Measurements from ENCODE around the gene RAD9A. TPM values are rescaled to one million over a fixed set of nuclear protein-coding genes. Genes with fewer than 3 reads are reported as not detected.
A peak's percentile ranks its signal among the peaks of the same experiment; 100 is the strongest.

Gene RAD9A
- total and polyA plus RNA-seq, 4 donors, result 14.1 to 35.9 (median 21.2) TPM

- Histone ChIP-seq H3K9ac (ENCODE audit: insufficient read depth in 1 of 2, low read length in 2 of 2) (peak within 1 kb of the TSS; percentile 2 to 38), H3K36me3 (ENCODE audit: control insufficient read depth in 4 of 4, insufficient read depth in 4 of 4, low read length in 4 of 4) (no peaks in the 10 kb centered on the region), H3K27me3 (ENCODE audit: control insufficient read depth in 3 of 3, insufficient read depth in 3 of 3, low read length in 2 of 3) (peaks cover 0 to 7% (median 0%) of the 10 kb centered on the region in 3 donors), H3K4me3 (peak within 1 kb of the TSS; percentile 56), H3K4me1 (ENCODE audit: control insufficient read depth in 5 of 5, insufficient read depth in 5 of 5, low read length in 5 of 5) (peaks cover 5 to 56% (median 24%) of the 10 kb centered on the region in 5 donors), H3K9me3 (ENCODE audit: control insufficient read depth in 4 of 4, insufficient read depth in 3 of 4, low read length in 3 of 4) (no peaks in the 10 kb centered on the region), H3K27ac (ENCODE audit: low read depth in 1 of 2, low read length in 1 of 2) (peak within 1 kb of the TSS; percentile 93 to 98)
- no peak for TF ChIP-seq CTCF (IDR thresholded peaks at IDR 0.05; ENCODE audit: control extremely low read depth, extremely low read depth)
- WGBS, 2 donors, result 0 to 1% methylated on average over 43 to 72 of the region's 76 CpGs
- peak; percentile 31 for ATAC-seq (ENCODE audit: insufficient read depth, low FRiP score)
- DNase-seq, result peak; percentile 87 to 93 (median 87)
Measured at GRCh38 chr11:67372993-67373647, 18.7 kb upstream of the RAD9A start, which contains the start of gene CLCF1. TSS of gene CLCF1 (minus strand) at chr11:67373598. CDS start at chr11:67373539, 59 bp downstream.

- peaks cover 0 to 7% (median 0%) of the 10 kb centered on the region in 3 donors for H3K27me3 ChIP-seq (ENCODE audit: control insufficient read depth in 3 of 3, insufficient read depth in 3 of 3, low read length in 2 of 3)
- ATAC-seq (ENCODE audit: insufficient read depth, low FRiP score) (peak; percentile 68), DNase-seq (peak; percentile 74 to 81 (median 77))
- peak overlapping the region in 1 of 2 donors; percentile 38 for H3K9ac ChIP-seq (ENCODE audit: insufficient read depth in 1 of 2, low read length in 2 of 2)
- H3K9me3 ChIP-seq (ENCODE audit: control insufficient read depth in 4 of 4, insufficient read depth in 3 of 4, low read length in 3 of 4), result no peaks in the 10 kb centered on the region
- H3K36me3 ChIP-seq (ENCODE audit: control insufficient read depth in 4 of 4, insufficient read depth in 4 of 4, low read length in 4 of 4), result no peaks in the 10 kb centered on the region
- H3K4me1 ChIP-seq (ENCODE audit: control insufficient read depth in 5 of 5, insufficient read depth in 5 of 5, low read length in 5 of 5), result peaks cover 5 to 48% (median 21%) of the 10 kb centered on the region in 5 donors
- peak; percentile 39 for TF ChIP-seq CTCF (IDR thresholded peaks at IDR 0.05; ENCODE audit: control extremely low read depth, extremely low read depth)
- H3K27ac ChIP-seq (ENCODE audit: low read depth in 1 of 2, low read length in 1 of 2), result peak overlapping the region; percentile 93 to 98
- WGBS, 2 donors, result 2 to 6% methylated on average over 34 to 40 of the region's 40 CpGs
- peak overlapping the region; percentile 56 for H3K4me3 ChIP-seq
Measured at GRCh38 chr11:67373648-67374570, 17.9 kb upstream of the RAD9A start.

GRCh38 chr11:67374571-67375281 is 17.1 kb upstream of the RAD9A start:
- no peak for ATAC-seq (ENCODE audit: insufficient read depth, low FRiP score)
- TF ChIP-seq CTCF (IDR thresholded peaks at IDR 0.05; ENCODE audit: control extremely low read depth, extremely low read depth), result no peak
- Histone ChIP-seq H3K27me3 (ENCODE audit: control insufficient read depth in 3 of 3, insufficient read depth in 3 of 3, low read length in 2 of 3) (peaks cover 0 to 7% (median 0%) of the 10 kb centered on the region in 3 donors), H3K4me1 (ENCODE audit: control insufficient read depth in 5 of 5, insufficient read depth in 5 of 5, low read length in 5 of 5) (peaks cover 5 to 40% (median 21%) of the 10 kb centered on the region in 5 donors), H3K27ac (ENCODE audit: low read depth in 1 of 2, low read length in 1 of 2) (peak overlapping the region; percentile 80 to 98), H3K9ac (ENCODE audit: insufficient read depth in 1 of 2, low read length in 2 of 2) (no peak overlapping the region), H3K36me3 (ENCODE audit: control insufficient read depth in 4 of 4, insufficient read depth in 4 of 4, low read length in 4 of 4) (no peaks in the 10 kb centered on the region), H3K9me3 (ENCODE audit: control insufficient read depth in 4 of 4, insufficient read depth in 3 of 4, low read length in 3 of 4) (no peaks in the 10 kb centered on the region), H3K4me3 (no peak overlapping the region)
- 16 to 24% methylated on average over 9 of the region's 9 CpGs for WGBS, 2 donors
- DNase-seq, result no peak

Measured in lung (tissue), 12 donors.